Lower lobe of right lung (tissue), 2 donors: ENCODE results near the gene USPL1. TPM values are rescaled to one million over a fixed set of nuclear protein-coding genes. Genes with fewer than 3 reads are reported as not detected.

ENCODE experiments used
- ATAC-seq, 2 donors: fragments of 200-7000 bp; cut with Tn5 transposase; one replicate each; pipeline ENCODE4 v1.9.1; 2020 to 2022; ENCODE audit warnings: mild to moderate bottlenecking in 2 of 2, moderate library complexity in 2 of 2
- DNase-seq: peaks from one replicate; pipeline ENCODE4 v3.0.0-alpha.2; 2020
- H3K27ac ChIP-seq: fragments of 200-600 bp; one replicate; pipeline ENCODE4 v1.8.0; 2022
- H3K27me3 ChIP-seq: fragments of 200-600 bp; one replicate; pipeline ENCODE4 v1.8.0; 2022; ENCODE audit warnings: low read depth
- H3K36me3 ChIP-seq: fragments of 200-600 bp; one replicate; pipeline ENCODE4 v1.8.0; 2022; ENCODE audit warnings: mild to moderate bottlenecking
- H3K4me1 ChIP-seq: fragments of 200-600 bp; one replicate; pipeline ENCODE4 v1.8.0; 2022
- H3K4me3 ChIP-seq: fragments of 200-600 bp; one replicate; pipeline ENCODE4 v1.8.0; 2022; ENCODE audit warnings: mild to moderate bottlenecking
- H3K9me3 ChIP-seq: fragments of 200-600 bp; one replicate; pipeline ENCODE4 v1.8.0; 2022
- CTCF ChIP-seq: fragments of 200-600 bp; IDR thresholded peaks from one replicate; pipeline ENCODE4 v1.8.0; 2022; ENCODE audit warnings: antibody characterized with exemption, mild to moderate bottlenecking
- intact Hi-C: fragments of 100-400 bp; cut with DNase I; formaldehyde crosslinking; loops from one replicate; pipeline ENCODE4 v1.11.0; 2022
- total RNA-seq: library from RNA; stranded (reverse); fragmentation: NEBNext Ultra II Directional; extraction: Animal tissue kit (Norgen Biotek cat#: 25700); gene quantifications from one replicate; pipeline ENCODE4 v1.2.1, GENCODE V29; 2021
- donor health status: DM: no; HTN: yes; CAD: no; lungs with severe emphysema.

Gene USPL1
- total RNA-seq, 1 donor from 2014 or later: 14.9 TPM

GRCh38 chr13:30668312-30668711 is 50.6 kb downstream of the USPL1 start:
- no peaks in the 10 kb centered on the region for H3K27me3 ChIP-seq
- intact Hi-C loops: no loop called here
- H3K9me3 ChIP-seq: no peaks in the 10 kb centered on the region
- H3K36me3 ChIP-seq: no peaks in the 10 kb centered on the region
- no peak overlapping the region for H3K4me3 ChIP-seq
- peaks cover 2% of the 10 kb centered on the region for H3K4me1 ChIP-seq
- no peak overlapping the region for H3K27ac ChIP-seq
- ATAC-seq: no peak
- TF ChIP-seq CTCF: no peak
- DNase-seq: no peak

DNA sequence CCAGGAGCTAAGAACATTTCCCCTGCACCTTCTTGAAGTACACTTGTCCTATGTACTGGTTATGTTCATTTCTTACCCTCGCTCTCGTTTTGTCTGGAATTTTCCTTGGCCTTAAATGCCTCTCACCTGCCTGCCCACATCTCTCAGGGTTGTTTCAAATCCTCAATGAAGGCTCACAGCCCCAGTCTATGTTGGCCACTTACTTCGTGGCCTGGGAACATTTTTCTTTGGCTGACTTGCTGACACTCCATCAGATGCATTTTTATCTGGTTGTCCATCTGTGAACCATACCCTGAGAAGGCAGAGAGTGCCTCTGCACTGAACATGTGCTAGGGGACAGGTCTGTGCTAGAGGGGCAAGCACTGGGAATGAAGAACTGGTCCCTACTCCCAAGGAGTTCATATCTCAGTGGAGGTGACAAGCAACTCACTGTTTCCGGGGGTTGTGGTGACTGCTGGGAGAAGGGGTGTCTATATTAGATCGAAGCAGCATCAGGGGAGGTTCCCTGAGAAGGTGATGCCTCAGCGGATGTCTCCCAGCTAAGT is 53.6 kb downstream of the USPL1 start:
- intact Hi-C loops: no loop called here
- ATAC-seq (no peak), DNase-seq (no peak)

DNA sequence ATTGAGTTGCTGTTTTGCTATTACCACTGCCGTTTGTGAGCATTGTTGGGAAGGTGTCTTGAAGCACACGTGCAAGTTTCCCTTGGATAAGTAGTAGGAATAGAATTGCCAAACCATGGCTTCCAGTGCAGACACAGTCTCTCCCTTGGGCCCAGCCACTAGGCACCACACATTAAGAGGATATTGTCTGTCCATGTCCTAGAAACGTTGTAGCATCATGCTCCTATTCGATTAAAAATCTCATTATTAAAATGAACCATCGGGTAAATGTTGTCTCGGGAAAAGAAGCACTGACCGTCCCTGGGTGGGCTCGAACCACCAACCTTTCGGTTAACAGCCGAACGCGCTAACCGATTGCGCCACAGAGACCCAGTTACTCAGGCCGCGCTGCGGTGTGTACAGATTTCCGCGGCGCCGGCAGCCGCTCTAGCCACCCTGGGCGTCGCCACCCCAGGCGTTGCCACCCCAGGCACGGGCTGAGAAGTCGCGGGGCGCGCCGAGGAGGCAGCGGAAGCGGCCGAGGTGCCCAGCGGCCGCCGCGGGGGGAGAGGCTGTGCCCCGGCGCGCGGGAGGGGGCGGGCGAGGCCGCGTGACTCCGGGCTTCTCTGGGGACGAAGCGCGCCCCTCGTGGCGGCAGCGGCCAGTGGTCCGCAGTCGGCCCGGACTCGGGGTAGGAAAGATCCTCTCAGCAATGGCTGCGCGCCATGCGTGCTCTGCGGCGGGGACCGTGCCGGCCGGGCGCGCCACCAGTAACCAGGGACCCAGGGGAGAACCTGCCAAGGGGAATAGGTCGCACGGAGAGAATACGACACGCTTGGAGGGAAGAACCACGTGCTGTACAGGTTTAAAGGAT is 56.2 kb downstream of the USPL1 start:
- Histone ChIP-seq H3K36me3 (no peaks in the 10 kb centered on the region), H3K27me3 (no peaks in the 10 kb centered on the region), H3K27ac (peak overlapping the region; percentile 81), H3K9me3 (no peaks in the 10 kb centered on the region), H3K4me3 (peak overlapping the region; percentile 60), H3K4me1 (peaks cover 7% of the 10 kb centered on the region)
- ATAC-seq (peak; percentile 99), DNase-seq (peak; percentile 96)
- peak; percentile 88 for TF ChIP-seq CTCF
- intact Hi-C loops: no loop called here

More for the DNA sequence above, 53.6 kb downstream of the USPL1 start:
- Histone ChIP-seq H3K4me3 (no peak overlapping the region), H3K4me1 (peaks cover 7% of the 10 kb centered on the region), H3K27ac (no peak overlapping the region), H3K9me3 (no peaks in the 10 kb centered on the region), H3K27me3 (no peaks in the 10 kb centered on the region), H3K36me3 (no peaks in the 10 kb centered on the region)
- TF ChIP-seq CTCF: no peak

DNA sequence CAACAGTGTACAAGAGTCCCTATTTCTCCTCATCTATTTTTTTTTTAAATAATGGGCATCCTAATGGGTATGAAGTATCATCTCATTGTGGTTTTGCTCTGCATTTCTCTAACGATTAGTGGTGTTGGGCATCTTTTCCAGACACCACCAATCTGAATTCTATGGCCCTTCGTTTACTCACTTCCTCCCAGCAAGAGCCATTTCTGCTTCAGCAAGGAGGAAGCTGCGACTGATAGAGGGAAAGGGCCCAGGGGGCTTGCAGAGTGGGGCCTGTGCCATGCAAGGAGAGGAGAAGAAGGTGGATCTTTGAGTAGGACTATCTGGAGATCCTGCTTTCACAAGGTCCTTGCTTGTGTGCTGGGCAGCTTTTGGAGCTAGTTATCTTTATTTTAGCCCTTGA is 58.0 kb downstream of the USPL1 start:
- Histone ChIP-seq H3K36me3 (no peaks in the 10 kb centered on the region), H3K27me3 (no peaks in the 10 kb centered on the region), H3K9me3 (no peaks in the 10 kb centered on the region), H3K4me1 (peaks cover 7% of the 10 kb centered on the region), H3K27ac (no peak overlapping the region), H3K4me3 (no peak overlapping the region)
- ATAC-seq (no peak), DNase-seq (no peak)
- TF ChIP-seq CTCF: no peak
- intact Hi-C loops: no loop called here

- DNase-seq: no peak
- Histone ChIP-seq H3K9me3 (no peaks in the 10 kb centered on the region), H3K27me3 (no peaks in the 10 kb centered on the region), H3K4me1 (peaks cover 10% of the 10 kb centered on the region), H3K4me3 (no peak overlapping the region), H3K36me3 (no peaks in the 10 kb centered on the region), H3K27ac (no peak overlapping the region)
- intact Hi-C loops: no loop called here
- no peak for TF ChIP-seq CTCF
- ATAC-seq: no peak
These were observed 59.0 kb downstream of the USPL1 start for GRCh38 chr13:30676672-30677071.
